Smooth muscle cell (in vitro differentiated cells): ENCODE measurements around the gene DOCK1. TPM values are rescaled to one million over a fixed set of nuclear protein-coding genes. Genes with fewer than 3 reads are reported as not detected.

ENCODE experiments used
- DNase-seq: peaks from one replicate; lab custom pipeline; 2025; ENCODE audit not compliant: unreplicated experiment; lab: John Stamatoyannopoulos, UW
- H2AFZ ChIP-seq: fragments of 200-600 bp; sonication (generic); 2 replicates; pipeline ENCODE4 v1.6.0; 2016; ENCODE audit warnings: antibody characterized with exemption, low read depth, mild to moderate bottlenecking
- H3F3A ChIP-seq: fragments of 200-600 bp; sonication (generic); 2 replicates; pipeline ENCODE4 v1.6.0; 2017; ENCODE audit warnings: antibody characterized with exemption, low read depth
- H3K27ac ChIP-seq: fragments of 200-600 bp; sonication (generic); 2 replicates; pipeline ENCODE4 v1.5.1; 2016; ENCODE audit warnings: low read depth, mild to moderate bottlenecking
- H3K27me3 ChIP-seq: fragments of 200-600 bp; sonication (generic); 2 replicates; pipeline ENCODE4 v1.6.1; 2016; ENCODE audit warnings: low read depth, mild to moderate bottlenecking
- H3K36me3 ChIP-seq: fragments of 200-600 bp; sonication (generic); 2 replicates; pipeline ENCODE4 v1.5.1; 2016; ENCODE audit warnings: low read depth
- H3K4me1 ChIP-seq: fragments of 200-600 bp; sonication (generic); 2 replicates; pipeline ENCODE4 v1.5.1; 2016; ENCODE audit warnings: low read depth
- H3K4me2 ChIP-seq: fragments of 200-600 bp; sonication (generic); 2 replicates; pipeline ENCODE4 v1.6.0; 2016; ENCODE audit warnings: mild to moderate bottlenecking
- H3K4me3 ChIP-seq: fragments of 200-600 bp; sonication (generic); 2 replicates; pipeline ENCODE4 v1.5.1; 2016; ENCODE audit warnings: mild to moderate bottlenecking
- H3K79me2 ChIP-seq: fragments of 200-600 bp; sonication (generic); 2 replicates; pipeline ENCODE4 v1.6.0; 2016; ENCODE audit warnings: low read depth, mild to moderate bottlenecking
- H3K9ac ChIP-seq: fragments of 200-600 bp; sonication (generic); 2 replicates; pipeline ENCODE4 v1.6.0; 2016; ENCODE audit warnings: low read depth
- H3K9me3 ChIP-seq: fragments of 200-600 bp; sonication (generic); replicated peaks from 2 replicates; pipeline ENCODE4 v1.5.1; 2016; ENCODE audit warnings: low read depth
- H4K20me1 ChIP-seq: fragments of 200-600 bp; sonication (generic); 2 replicates; pipeline ENCODE4 v1.6.0; 2016; ENCODE audit warnings: low read depth
- CTCF ChIP-seq: fragments of 200-600 bp; sonication (generic); IDR thresholded peaks from 2 replicates; pipeline ENCODE4 v1.5.1; 2017; ENCODE audit warnings: borderline replicate concordance, mild to moderate bottlenecking, antibody characterized with exemption; ENCODE audit not compliant: insufficient read depth, poor library complexity, severe bottlenecking
- WGBS: methylation state at CpG from one replicate; pipeline ENCODE4 v1.1.7; 2016; ENCODE audit warnings: low lambda C conversion rate; 5-methylcytosine and 5-hydroxymethylcytosine counted together
- polyA plus RNA-seq: library from polyadenylated mRNA; unstranded; fragments of >200 nt; fragmentation: Nextera tagmentation; extraction: Ambion mirVana; gene quantifications from 2 replicates; pipeline ENCODE4 v1.2.1, GENCODE V29; 2016
- total RNA-seq: library from RNA; depleted of rRNA; stranded (reverse); fragments of >200 nt; gene quantifications from 2 replicates; pipeline ENCODE4 v1.2.3, GENCODE V29; 2014

The DOCK1 gene
- total and polyA plus RNA-seq, 2 experiments from 2014 or later = 18.4 to 37.1 TPM

- TF ChIP-seq CTCF = no peak
- Histone ChIP-seq H4K20me1 (peaks cover 13% of the 10 kb centered on the region), H3K4me1 (no peaks in the 10 kb centered on the region), H3K9ac (no peak overlapping the region), H3K79me2 (no peaks in the 10 kb centered on the region), H3K4me3 (no peak overlapping the region), H3K9me3 (no peaks in the 10 kb centered on the region), H3K27ac (no peak overlapping the region), H3F3A (no peaks in the 10 kb centered on the region), H3K27me3 (no peaks in the 10 kb centered on the region), H3K4me2 (no peak overlapping the region), H2AFZ (no peak overlapping the region), H3K36me3 (peaks cover 5% of the 10 kb centered on the region)
- 59% methylated on average over 3 of the region's 3 CpGs for WGBS
- no peak for DNase-seq
Measured at GRCh38 chr10:127254276-127254675, 349.0 kb downstream of the DOCK1 start.

- peaks cover 5% of the 10 kb centered on the region for H3K36me3 ChIP-seq
- no peak for DNase-seq
- H3K4me3 ChIP-seq = no peak overlapping the region
- 83% methylated on average over 8 of the region's 8 CpGs for WGBS
- no peak overlapping the region for H2AFZ ChIP-seq
- peaks cover 13% of the 10 kb centered on the region for H4K20me1 ChIP-seq
- TF ChIP-seq CTCF = no peak
- H3K27me3 ChIP-seq = no peaks in the 10 kb centered on the region
- H3K27ac ChIP-seq = no peak overlapping the region
- H3F3A ChIP-seq = no peaks in the 10 kb centered on the region
- H3K4me1 ChIP-seq = no peaks in the 10 kb centered on the region
- H3K9ac ChIP-seq = no peak overlapping the region
- no peaks in the 10 kb centered on the region for H3K79me2 ChIP-seq
- no peaks in the 10 kb centered on the region for H3K9me3 ChIP-seq
- no peak overlapping the region for H3K4me2 ChIP-seq
Measured at GRCh38 chr10:127257395-127257794, 352.2 kb downstream of the DOCK1 start.

GRCh38 chr10:127259347-127259746 lies 354.1 kb downstream of the DOCK1 start:
- H3K9me3 ChIP-seq = no peaks in the 10 kb centered on the region
- no peak overlapping the region for H3K4me3 ChIP-seq
- no peak for TF ChIP-seq CTCF
- DNase-seq = no peak
- H3K9ac ChIP-seq = no peak overlapping the region
- H3K36me3 ChIP-seq = peaks cover 5% of the 10 kb centered on the region
- 92% methylated on average over 11 of the region's 11 CpGs for WGBS
- peaks cover 8% of the 10 kb centered on the region for H4K20me1 ChIP-seq
- H3K4me2 ChIP-seq = no peak overlapping the region
- no peaks in the 10 kb centered on the region for H3F3A ChIP-seq
- H3K79me2 ChIP-seq = no peaks in the 10 kb centered on the region
- no peak overlapping the region for H2AFZ ChIP-seq
- H3K27ac ChIP-seq = no peak overlapping the region
- no peaks in the 10 kb centered on the region for H3K27me3 ChIP-seq
- no peaks in the 10 kb centered on the region for H3K4me1 ChIP-seq

- no peak for TF ChIP-seq CTCF
- H3K27ac ChIP-seq = no peak overlapping the region
- 97% methylated on average over 7 of the region's 7 CpGs for WGBS
- H3K9ac ChIP-seq = no peak overlapping the region
- H3K9me3 ChIP-seq = no peaks in the 10 kb centered on the region
- no peaks in the 10 kb centered on the region for H3K4me1 ChIP-seq
- H3K27me3 ChIP-seq = no peaks in the 10 kb centered on the region
- no peak for DNase-seq
- no peaks in the 10 kb centered on the region for H3F3A ChIP-seq
- H2AFZ ChIP-seq = no peak overlapping the region
- no peak overlapping the region for H3K4me2 ChIP-seq
- H3K79me2 ChIP-seq = no peaks in the 10 kb centered on the region
- peaks cover 4% of the 10 kb centered on the region for H3K36me3 ChIP-seq
- H3K4me3 ChIP-seq = no peak overlapping the region
- H4K20me1 ChIP-seq = peaks cover 6% of the 10 kb centered on the region
Measured at GRCh38 chr10:127262606-127263005, 357.4 kb downstream of the DOCK1 start.
